H9 (cell line): ENCODE measurements around the gene FAM3A. TPM values are rescaled to one million over a fixed set of nuclear protein-coding genes. Genes with fewer than 3 reads are reported as not detected.

Source experiments
- DNase-seq: peaks from one replicate; pipeline ENCODE4 v3.0.0-alpha.2; 2017
- H2AFZ ChIP-seq: one replicate; pipeline ENCODE4 v1.6.1; 2013; ENCODE audit warnings: mild to moderate bottlenecking, low read length, control low read depth, moderate library complexity
- H2AK5ac ChIP-seq: 2 replicates; pipeline ENCODE4 v1.6.1; 2013; ENCODE audit warnings: low read length, control low read depth, mixed read lengths; ENCODE audit not compliant: insufficient read length
- H2BK120ac ChIP-seq: one replicate; pipeline ENCODE4 v1.6.1; 2013; ENCODE audit warnings: low read depth, mild to moderate bottlenecking, low read length, control low read depth, inconsistent platforms; ENCODE audit not compliant: poor library complexity, severe bottlenecking
- H2BK12ac ChIP-seq: 2 replicates; pipeline ENCODE4 v1.6.1; 2013; ENCODE audit warnings: low read length, control low read depth, mixed read lengths, low read depth; ENCODE audit not compliant: insufficient read length
- H2BK15ac ChIP-seq: 2 replicates; pipeline ENCODE4 v1.6.1; 2013; ENCODE audit warnings: low read depth, low read length, control low read depth
- H2BK20ac ChIP-seq: one replicate; pipeline ENCODE4 v1.6.1; 2013; ENCODE audit warnings: low read depth, mild to moderate bottlenecking, low read length, control low read depth, inconsistent platforms; ENCODE audit not compliant: poor library complexity, severe bottlenecking
- H2BK5ac ChIP-seq: 2 replicates; pipeline ENCODE4 v1.6.1; 2013; ENCODE audit warnings: low read length, control low read depth, mixed read lengths; ENCODE audit not compliant: insufficient read length
- H3K14ac ChIP-seq: 2 replicates; pipeline ENCODE4 v1.6.1; 2013; ENCODE audit warnings: low read length, control low read depth; ENCODE audit not compliant: insufficient read depth
- H3K18ac ChIP-seq: 2 replicates; pipeline ENCODE4 v1.6.1; 2013; ENCODE audit warnings: low read depth, mild to moderate bottlenecking, mixed read lengths, low read length, control low read depth; ENCODE audit not compliant: insufficient read length
- H3K23ac ChIP-seq: 2 replicates; pipeline ENCODE4 v1.6.1; 2013; ENCODE audit warnings: low read length, control low read depth, mixed read lengths, low read depth; ENCODE audit not compliant: insufficient read length
- H3K23me2 ChIP-seq: 2 replicates; pipeline ENCODE4 v1.6.1; 2013; ENCODE audit warnings: low read depth, mild to moderate bottlenecking, mixed read lengths, low read length, control low read depth; ENCODE audit not compliant: insufficient read length, poor library complexity, severe bottlenecking
- H3K27ac ChIP-seq: 2 replicates; pipeline ENCODE4 v1.5.1; 2013; ENCODE audit warnings: low read length, control low read depth, mixed read lengths, low read depth; ENCODE audit not compliant: insufficient read length
- H3K27me3 ChIP-seq: 2 replicates; pipeline ENCODE4 v1.6.1; 2013; ENCODE audit warnings: low read length, control low read depth, inconsistent platforms; ENCODE audit not compliant: insufficient read depth
- H3K4ac ChIP-seq: 2 replicates; pipeline ENCODE4 v1.6.1; 2013; ENCODE audit warnings: low read depth, mild to moderate bottlenecking, control low read depth, inconsistent platforms, low read length, moderate library complexity
- H3K4me1 ChIP-seq: 2 replicates; pipeline ENCODE4 v1.6.1; 2013; ENCODE audit warnings: low read length, control low read depth, inconsistent platforms; ENCODE audit not compliant: insufficient read depth
- H3K4me2 ChIP-seq: 2 replicates; pipeline ENCODE4 v1.6.1; 2013; ENCODE audit warnings: low read length, control low read depth, mixed read lengths; ENCODE audit not compliant: insufficient read length, insufficient read depth
- H3K56ac ChIP-seq: 2 replicates; pipeline ENCODE4 v1.6.1; 2013; ENCODE audit warnings: low read depth, mild to moderate bottlenecking, mixed read lengths, low read length, control low read depth; ENCODE audit not compliant: insufficient read length
- H3K79me1 ChIP-seq: 2 replicates; pipeline ENCODE4 v1.6.1; 2013; ENCODE audit warnings: low read depth, mild to moderate bottlenecking, moderate library complexity, low read length, control low read depth, inconsistent platforms; ENCODE audit not compliant: insufficient read depth, poor library complexity, severe bottlenecking
- H3K79me2 ChIP-seq: 2 replicates; pipeline ENCODE4 v1.6.1; 2013; ENCODE audit warnings: low read length, control low read depth, inconsistent platforms; ENCODE audit not compliant: insufficient read depth
- H3K9ac ChIP-seq: 2 replicates; pipeline ENCODE4 v1.6.1; 2013; ENCODE audit warnings: low read length, control low read depth, mixed read lengths; ENCODE audit not compliant: insufficient read length; ENCODE audit errors: extremely low read depth
- H3K9me3 ChIP-seq: one replicate; pipeline ENCODE4 v1.6.1; 2013; ENCODE audit warnings: low read depth, low read length, inconsistent platforms; ENCODE audit not compliant: control insufficient read depth
- H3T11ph ChIP-seq: one replicate; pipeline ENCODE4 v1.6.1; 2013; ENCODE audit warnings: mild to moderate bottlenecking, low read length, control low read depth, inconsistent platforms
- H4K20me1 ChIP-seq: one replicate; pipeline ENCODE4 v1.6.1; 2013; ENCODE audit not compliant: control insufficient read depth, insufficient read length, insufficient read depth
- H4K5ac ChIP-seq: 2 replicates; pipeline ENCODE4 v1.6.1; 2013; ENCODE audit warnings: low read depth, mild to moderate bottlenecking, mixed read lengths, low read length, control low read depth; ENCODE audit not compliant: insufficient read length
- H4K8ac ChIP-seq: replicated peaks from 2 replicates; pipeline ENCODE4 v1.6.1; 2013; ENCODE audit warnings: low read length, control low read depth, mixed read lengths, low read depth; ENCODE audit not compliant: insufficient read length
- H4K91ac ChIP-seq: 2 replicates; pipeline ENCODE4 v1.6.1; 2013; ENCODE audit warnings: low read depth, mild to moderate bottlenecking, moderate library complexity, mixed read lengths, low read length, control low read depth; ENCODE audit not compliant: insufficient read length
- H3K27ac Mint-ChIP-seq, 3 experiments: 2 replicates in 2 of 3; 3 replicates in 1 of 3; pipeline ENCODE4 v1.8.0; 2020 to 2021; ENCODE audit warnings: mixed read lengths in 3 of 3, mild to moderate bottlenecking in 1 of 3, moderate library complexity in 1 of 3
- H3K27me3 Mint-ChIP-seq: 2 replicates; pipeline ENCODE4 v1.8.0; 2021; ENCODE audit warnings: low read depth, mild to moderate bottlenecking, moderate library complexity, mixed read lengths
- H3K36me3 Mint-ChIP-seq, 3 experiments: 2 replicates in 2 of 3; 3 replicates in 1 of 3; pipeline ENCODE4 v1.8.0; 2020 to 2021; ENCODE audit warnings: low read depth in 3 of 3, mixed read lengths in 3 of 3; ENCODE audit not compliant: insufficient read depth in 1 of 3
- H3K4me1 Mint-ChIP-seq, 2 experiments: 2 replicates each; pipeline ENCODE4 v1.8.0; 2020; ENCODE audit warnings: mixed read lengths in 2 of 2
- H3K4me3 Mint-ChIP-seq, 2 experiments: 2 replicates in 1 of 2; 3 replicates in 1 of 2; pipeline ENCODE4 v1.8.0; 2020 to 2021; ENCODE audit warnings: mild to moderate bottlenecking in 2 of 2, mixed read lengths in 2 of 2, moderate library complexity in 1 of 2
- H3K9me3 Mint-ChIP-seq, 2 experiments: 2 replicates in 1 of 2; 3 replicates in 1 of 2; pipeline ENCODE4 v1.8.0; 2020; ENCODE audit warnings: mild to moderate bottlenecking in 2 of 2, mixed read lengths in 2 of 2, moderate library complexity in 1 of 2
- CTCF ChIP-seq: fragments of 200-600 bp; sonication (generic); conservative IDR thresholded peaks from 3 replicates; pipeline ENCODE4 v1.8.0; 2021; ENCODE audit warnings: antibody characterized with exemption, mild to moderate bottlenecking
- WGBS: extraction: QIAGEN DNeasy Blood & Tissue Kit; methylation state at CpG from one replicate; pipeline ENCODE4 v1.1.7; 2013; ENCODE audit warnings: missing lambda C conversion rate, low lambda C conversion rate, mixed read lengths; ENCODE audit not compliant: insufficient read length; ENCODE audit errors: extremely low coverage; 5-methylcytosine and 5-hydroxymethylcytosine counted together
- total RNA-seq: library from RNA; stranded (reverse); gene quantifications from 2 replicates; pipeline ENCODE4 v1.2.1, GENCODE V29; 2021

Gene FAM3A
- total RNA-seq, 1 experiment from 2014 or later = 22.8 TPM

GRCh38 chrX:154516656-154517100, 646 bp upstream of the FAM3A start:
- Histone ChIP-seq H3K14ac (no peak overlapping the region), H2BK20ac (no peak overlapping the region), H3K4me1 (no peaks in the 10 kb centered on the region), H2AK5ac (no peak overlapping the region), H4K20me1 (no peaks in the 10 kb centered on the region), H3K4me2 (peak overlapping the region; percentile 71), H3K79me1 (no peaks in the 10 kb centered on the region), H2BK120ac (no peak overlapping the region), H3K23ac (no peak overlapping the region), H3K27me3 (no peaks in the 10 kb centered on the region; the same call in 1 of the 2 replicates), H2BK12ac (no peak overlapping the region), H4K8ac (no peak overlapping the region), H4K91ac (no peak overlapping the region), H3T11ph (no peak overlapping the region), H3K79me2 (no peaks in the 10 kb centered on the region), H3K9me3 (peaks cover 13% of the 10 kb centered on the region), H3K23me2 (peaks cover 15% of the 10 kb centered on the region), H4K5ac (no peak overlapping the region), H3K56ac (no peak overlapping the region), H3K4ac (no peak overlapping the region), H3K18ac (peak overlapping the region; percentile 68), H2BK5ac (no peak overlapping the region), H2BK15ac (no peak overlapping the region), H2AFZ (no peak overlapping the region), H3K9ac (peak overlapping the region; percentile 11), H3K27ac (peak overlapping the region; percentile 33)
- peaks cover 3 to 7% (median 6%) of the 10 kb centered on the region in 3 experiments; a peak in 4 of 7 replicates for H3K36me3 Mint-ChIP-seq
- peaks cover 45 to 48% of the 10 kb centered on the region in 2 experiments for H3K9me3 Mint-ChIP-seq
- peak; percentile 59 for DNase-seq
- no peak for TF ChIP-seq CTCF
- no CpG with 5 or more reads among the region's 19 CpGs for WGBS
- peak overlapping the region; percentile 94 to 99 (median 95); a peak in 6 of 7 replicates for H3K27ac Mint-ChIP-seq
- peak overlapping the region; percentile 60 to 82 for H3K4me3 Mint-ChIP-seq
- H3K4me1 Mint-ChIP-seq = peaks cover 14 to 17% of the 10 kb centered on the region in 2 experiments
- H3K27me3 Mint-ChIP-seq = peaks cover 18% of the 10 kb centered on the region
